ENCODE results near the gene SSC5D. TPM values are rescaled to one million over a fixed set of nuclear protein-coding genes. Genes with fewer than 3 reads are reported as not detected.

The SSC5D gene
- under 1 TPM in 1 of 2 experiments, not detected in 1; 0.33 TPM for total RNA-seq

DNA sequence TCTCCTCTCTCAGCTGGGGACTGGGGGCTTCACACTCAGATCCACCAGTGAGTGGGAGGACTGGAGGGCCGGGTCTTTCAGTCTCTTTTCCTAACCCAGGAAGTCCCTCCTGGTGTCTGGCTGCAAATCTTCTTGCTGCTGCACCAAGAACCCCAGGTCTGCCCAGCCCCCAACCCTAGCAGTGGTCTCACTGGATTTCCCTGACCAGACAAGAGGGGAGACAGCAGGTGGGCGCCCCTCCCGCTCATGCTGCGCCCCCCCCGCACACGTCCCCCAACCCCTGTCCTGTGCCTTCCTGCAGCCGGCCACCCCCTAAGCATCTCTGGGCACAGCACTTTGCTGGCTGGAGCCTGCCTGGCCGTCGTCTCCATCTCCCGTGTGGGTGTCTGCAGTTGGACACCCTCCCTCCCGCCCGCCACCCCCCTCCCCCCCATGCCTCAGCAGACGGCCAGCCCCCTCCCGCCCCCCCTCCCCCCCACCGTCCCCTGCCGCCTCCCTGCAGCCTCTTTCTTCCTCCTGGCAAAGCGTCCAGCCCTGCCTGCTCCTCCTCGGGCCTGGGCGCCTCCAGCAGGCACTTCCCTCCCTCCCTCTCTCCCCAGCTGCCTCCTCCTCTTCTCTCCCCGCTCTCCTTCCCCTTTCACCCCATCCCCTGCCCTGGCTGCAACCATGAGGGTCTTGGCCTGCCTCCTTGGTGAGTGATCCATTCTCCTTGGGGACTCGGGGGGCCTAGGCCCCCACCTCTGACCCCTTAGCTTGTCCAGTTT lies at the start of gene SSC5D:
Gene SSC5D (plus strand): TSS at position 513 of the 764 bp plus-strand sequence. CDS start 154 bp downstream, at position 667.
- POLR2A ChIA-PET, result interaction anchor here (1.3 to 3.4 kb wide), 4 partner anchors 12 to 229 kb away, joined by 4 to 23 read pairs (median 5); partner anchors contain the start of genes PPP6R1, UBE2S and ZNF628
- Mint-ChIP-seq H3K36me3 (no peaks in the 10 kb centered on the region), H3K27me3 (peaks cover 10% of the 10 kb centered on the region), H3K4me3 (no peak within 1 kb of the TSS), H3K9me3 (no peaks in the 10 kb centered on the region), H3K4me1 (ENCODE audit: low read depth) (peaks cover 15% of the 10 kb centered on the region), H3K27ac (peak within 1 kb of the TSS; percentile 77)
- CTCF ChIA-PET, result interaction anchor here (1.9 to 3.5 kb wide), 2 partner anchors 16 to 21 kb away, joined by 12 to 25 read pairs; no protein-coding TSS in a partner anchor
- intact Hi-C loops (cut with micrococcal nuclease), result no loop called here
- DNase-seq, result no peak

DNA sequence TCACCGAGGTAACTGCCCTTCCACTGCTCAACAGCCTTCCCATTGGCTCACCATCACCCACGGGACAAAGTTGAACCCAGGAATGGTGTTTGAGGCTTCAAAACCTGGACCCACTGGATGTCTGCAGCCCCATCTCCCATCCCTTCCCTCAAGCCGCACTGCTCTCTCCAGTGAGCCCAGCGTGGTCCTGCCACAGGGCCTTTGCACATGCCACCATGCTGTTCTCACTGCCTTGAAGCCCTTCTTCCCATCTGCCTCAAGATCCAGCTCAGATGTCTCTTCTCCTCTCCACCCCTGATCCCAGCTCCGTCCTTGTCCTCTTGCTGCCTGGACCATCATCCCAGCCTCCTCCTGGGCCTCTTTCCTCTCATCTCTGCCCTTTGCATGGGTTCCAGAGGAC lies 49.2 kb upstream of the SSC5D start:
- no peaks in the 10 kb centered on the region for H3K9me3 Mint-ChIP-seq
- no peak overlapping the region for H3K4me3 Mint-ChIP-seq
- ChIA-PET CTCF (interaction anchor here (1.1 kb wide), 1 partner anchor 15 kb away, joined by 3 read pairs; no protein-coding TSS in a partner anchor), POLR2A (no interaction called here)
- no peak for DNase-seq
- peaks cover 60% of the 10 kb centered on the region for H3K27me3 Mint-ChIP-seq
- H3K36me3 Mint-ChIP-seq, result no peaks in the 10 kb centered on the region
- peaks cover 14% of the 10 kb centered on the region for H3K4me1 Mint-ChIP-seq (ENCODE audit: low read depth)
- no peak overlapping the region for H3K27ac Mint-ChIP-seq
- intact Hi-C loops (cut with micrococcal nuclease), result no loop called here

DNA sequence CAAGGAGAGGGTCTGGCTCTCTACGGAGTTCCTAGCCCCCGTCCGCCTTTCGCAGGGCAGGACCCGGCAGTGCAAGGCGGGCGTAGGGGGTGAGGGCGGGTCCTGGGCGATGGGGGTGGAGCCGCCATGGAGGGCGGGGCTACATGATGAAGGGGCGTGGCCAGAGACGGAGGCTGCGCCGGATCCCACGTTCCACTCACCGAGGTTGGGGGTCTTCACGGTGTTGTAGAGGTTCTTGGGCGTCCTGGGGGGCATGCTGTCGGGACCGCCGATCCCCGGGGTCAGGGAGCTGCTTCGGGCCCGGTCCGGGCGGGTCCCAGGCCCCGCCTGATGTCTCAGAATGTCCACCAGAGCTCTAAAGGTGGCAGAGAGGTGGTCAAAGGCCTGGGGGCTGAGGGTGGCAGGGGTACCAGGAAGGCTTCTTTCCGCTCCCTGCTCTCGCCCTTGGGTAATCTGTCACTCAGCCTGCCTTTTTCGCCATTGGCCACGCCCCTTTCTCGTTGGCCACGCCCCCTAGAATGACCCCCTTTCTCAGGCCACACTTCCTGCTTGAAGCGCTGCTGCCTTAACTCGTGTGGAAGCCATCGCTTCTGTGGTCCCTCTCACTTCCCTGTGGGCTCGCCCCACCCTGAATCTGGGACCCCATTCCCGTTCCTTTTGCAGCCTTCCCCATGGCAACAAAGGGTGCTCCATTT lies 47.7 kb upstream of the SSC5D start:
- CTCF ChIA-PET, result no interaction called here
- Mint-ChIP-seq H3K27me3 (peaks cover 73% of the 10 kb centered on the region), H3K27ac (no peak overlapping the region)

DNA sequence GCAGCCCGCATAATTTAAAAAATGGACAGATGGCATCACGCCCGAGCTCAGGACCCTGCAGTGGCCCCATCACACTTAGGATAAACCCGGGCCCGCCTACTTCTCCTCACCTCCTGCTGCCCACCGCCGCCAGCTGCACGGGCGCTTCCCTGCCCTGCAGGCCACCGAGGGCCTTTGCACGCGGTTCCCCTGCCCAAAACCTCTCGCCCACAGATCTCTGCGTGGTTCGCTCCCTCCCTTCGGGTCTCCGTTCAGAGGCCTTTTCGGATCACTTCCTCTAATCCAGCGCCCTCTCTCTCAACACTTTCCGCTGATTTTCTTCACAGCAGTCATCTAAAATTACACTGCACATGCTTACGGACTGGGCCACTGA lies 46.9 kb upstream of the SSC5D start:
- DNase-seq, result no peak
- Mint-ChIP-seq H3K36me3 (no peaks in the 10 kb centered on the region), H3K4me3 (no peak overlapping the region), H3K27ac (no peak overlapping the region), H3K9me3 (no peaks in the 10 kb centered on the region), H3K4me1 (ENCODE audit: low read depth) (peaks cover 14% of the 10 kb centered on the region), H3K27me3 (peaks cover 77% of the 10 kb centered on the region)
- POLR2A ChIA-PET, result no interaction called here
- CTCF ChIA-PET, result no interaction called here
- intact Hi-C loops (cut with micrococcal nuclease), result no loop called here

More for the DNA sequence above, 47.7 kb upstream of the SSC5D start:
- no peaks in the 10 kb centered on the region for H3K9me3 Mint-ChIP-seq
- intact Hi-C loops (cut with micrococcal nuclease), result no loop called here
- H3K36me3 Mint-ChIP-seq, result no peaks in the 10 kb centered on the region
- POLR2A ChIA-PET, result no interaction called here
- H3K4me1 Mint-ChIP-seq (ENCODE audit: low read depth), result peaks cover 14% of the 10 kb centered on the region
- DNase-seq, result peak; percentile 31
- no peak overlapping the region for H3K4me3 Mint-ChIP-seq

DNA sequence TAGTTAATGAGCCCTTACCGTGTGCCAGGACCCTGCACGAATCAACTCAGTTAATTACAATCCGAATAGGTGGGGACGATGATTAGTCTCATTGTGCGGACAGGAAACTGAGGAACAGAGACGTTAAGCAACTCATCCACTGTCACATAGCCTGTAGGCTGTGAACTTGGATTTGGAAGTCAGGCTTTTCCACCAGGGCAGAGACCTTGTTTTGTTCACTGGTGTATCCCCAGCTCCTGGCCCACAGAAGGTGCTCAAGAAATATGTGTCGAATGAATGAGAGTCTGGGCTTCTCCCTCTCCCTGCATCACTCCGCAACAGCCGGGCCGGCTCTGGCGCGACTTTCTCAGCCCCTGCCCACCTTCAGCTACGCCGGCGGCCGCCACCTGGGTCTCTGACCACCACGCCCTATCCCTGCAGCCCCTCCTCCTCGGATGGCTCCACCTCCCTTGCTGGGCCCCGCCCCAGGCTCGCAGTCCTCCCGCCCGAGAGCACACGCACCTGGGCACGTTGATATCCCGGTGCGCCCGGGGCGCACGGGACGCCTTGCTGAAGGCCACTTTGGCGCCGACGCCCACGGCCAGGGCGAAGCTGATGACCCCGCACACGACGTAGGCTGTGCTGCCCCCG lies 46.4 kb upstream of the SSC5D start:
- intact Hi-C loops (cut with micrococcal nuclease), result no loop called here
- POLR2A ChIA-PET, result no interaction called here
- H3K36me3 Mint-ChIP-seq, result no peaks in the 10 kb centered on the region
- no peak overlapping the region for H3K27ac Mint-ChIP-seq
- DNase-seq, result no peak
- peaks cover 14% of the 10 kb centered on the region for H3K4me1 Mint-ChIP-seq (ENCODE audit: low read depth)
- CTCF ChIA-PET, result no interaction called here
- H3K9me3 Mint-ChIP-seq, result no peaks in the 10 kb centered on the region
- H3K4me3 Mint-ChIP-seq, result no peak overlapping the region
- peaks cover 74% of the 10 kb centered on the region for H3K27me3 Mint-ChIP-seq

DNA sequence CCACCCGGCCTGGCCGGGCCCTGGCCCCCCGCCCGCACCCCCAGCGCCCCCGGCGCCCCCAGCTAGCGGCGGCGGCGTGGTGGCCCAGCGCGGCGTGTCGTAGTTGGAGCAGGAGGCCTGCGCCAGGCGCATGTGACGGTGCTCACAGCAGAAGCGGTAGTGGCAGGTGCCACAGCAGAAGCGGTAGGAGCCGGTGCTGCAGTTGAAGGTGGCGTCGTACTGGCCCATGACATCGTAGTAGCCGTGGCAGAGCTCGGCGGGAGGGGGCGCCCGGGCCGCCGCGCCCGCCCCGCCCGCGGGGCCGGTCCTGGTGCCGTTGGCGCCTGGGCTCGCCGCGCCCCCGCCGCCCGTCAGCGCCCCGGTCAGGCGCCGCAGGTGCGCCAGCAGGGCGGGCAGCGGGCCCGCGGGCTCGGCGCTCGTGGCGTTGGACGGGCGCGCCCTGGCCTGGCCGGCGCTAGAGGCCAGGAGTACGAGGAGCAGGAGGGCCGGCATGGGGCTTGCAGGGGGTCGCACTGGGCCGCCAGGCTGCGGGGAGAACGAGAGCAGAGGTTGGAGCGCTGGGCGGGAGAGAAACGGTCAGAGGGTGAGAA lies 45.8 kb upstream of the SSC5D start:
- Mint-ChIP-seq H3K4me3 (no peak overlapping the region), H3K27me3 (peaks cover 67% of the 10 kb centered on the region), H3K36me3 (no peaks in the 10 kb centered on the region), H3K4me1 (ENCODE audit: low read depth) (peaks cover 14% of the 10 kb centered on the region), H3K27ac (no peak overlapping the region), H3K9me3 (no peaks in the 10 kb centered on the region)
- no peak for DNase-seq
- intact Hi-C loops (cut with micrococcal nuclease), result no loop called here
- POLR2A ChIA-PET, result no interaction called here
- CTCF ChIA-PET, result no interaction called here

DNA sequence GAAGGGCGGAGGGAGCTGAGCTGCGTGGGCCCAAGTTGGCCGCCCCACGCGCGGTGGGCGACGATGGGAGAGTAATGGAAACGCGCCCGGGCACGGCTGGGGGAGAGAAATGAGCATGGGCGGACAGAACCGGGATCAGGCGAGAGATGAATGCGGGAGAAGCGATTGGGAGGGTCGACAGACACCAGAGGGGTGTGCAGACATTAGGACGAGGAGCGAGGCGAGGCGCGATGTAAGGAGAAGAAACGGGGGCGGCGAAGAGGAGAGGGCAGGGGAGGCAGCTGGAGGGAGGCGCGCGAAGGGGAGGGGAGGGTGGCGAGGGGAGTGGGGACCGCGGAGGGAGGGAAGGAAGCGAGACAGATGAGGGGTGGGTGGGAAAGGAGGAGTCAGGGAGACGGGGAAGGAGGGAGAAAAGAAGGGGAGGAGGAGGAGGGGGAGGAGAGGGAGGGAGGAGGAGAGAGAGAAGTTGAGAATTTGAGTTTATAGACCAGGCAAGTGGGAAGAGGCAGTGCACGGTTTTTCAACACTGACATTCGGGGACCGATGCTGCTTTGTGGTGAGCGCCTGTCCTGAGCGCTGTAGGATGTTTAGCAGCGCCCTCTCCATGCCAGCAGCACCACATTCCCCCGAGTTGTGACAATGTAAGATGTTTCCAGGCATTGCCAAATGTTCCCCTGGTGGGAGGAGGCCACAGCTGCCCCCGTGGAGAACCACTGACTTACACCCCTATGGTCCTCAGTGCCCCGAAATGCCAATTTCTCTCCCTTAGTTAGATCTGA lies 45.0 kb upstream of the SSC5D start, which contains the start of gene SHISA7:
Gene SHISA7 (minus strand): TSS at position 256 of the 779 bp plus-strand sequence. CDS start 437 bp downstream, outside the sequence.
- no peaks in the 10 kb centered on the region for H3K36me3 Mint-ChIP-seq
- POLR2A ChIA-PET, result no interaction called here
- CTCF ChIA-PET, result no interaction called here
- intact Hi-C loops (cut with micrococcal nuclease), result no loop called here
- no peak within 1 kb of the TSS for H3K27ac Mint-ChIP-seq
- H3K9me3 Mint-ChIP-seq, result no peaks in the 10 kb centered on the region
- H3K4me3 Mint-ChIP-seq, result no peak within 1 kb of the TSS
- DNase-seq, result no peak
- peaks cover 14% of the 10 kb centered on the region for H3K4me1 Mint-ChIP-seq (ENCODE audit: low read depth)
- H3K27me3 Mint-ChIP-seq, result peaks cover 64% of the 10 kb centered on the region

DNA sequence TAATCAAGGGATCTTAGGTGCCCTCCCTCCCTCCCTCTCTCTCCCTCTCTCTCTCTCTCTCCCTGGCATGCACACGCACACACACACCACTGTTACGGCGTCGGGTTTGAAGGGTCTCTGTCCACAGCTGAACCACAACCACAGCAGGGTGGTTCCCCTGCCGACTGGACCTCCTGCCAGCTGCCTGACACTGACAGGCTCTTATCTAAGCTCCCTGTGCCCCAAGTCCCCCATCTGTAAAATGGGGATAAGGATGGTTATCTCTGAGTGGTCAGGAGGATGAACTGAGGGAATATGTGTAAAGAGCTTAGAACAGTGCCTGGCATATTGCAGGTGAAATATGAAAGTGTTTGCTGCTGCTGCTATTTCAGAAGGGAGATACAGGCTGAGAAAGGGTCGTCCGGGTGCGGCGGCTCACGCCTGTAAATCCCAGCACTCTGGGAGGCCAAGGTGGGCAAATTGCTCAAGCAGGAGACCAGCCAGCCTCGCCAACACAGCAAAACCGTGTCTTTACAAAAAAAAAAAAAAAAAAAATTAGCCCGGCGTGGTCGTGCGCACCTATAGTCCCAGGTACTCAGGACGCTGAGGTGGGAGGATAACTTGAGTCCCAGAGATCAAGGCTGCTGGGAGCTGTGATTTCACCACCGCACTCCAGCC lies 44.3 kb upstream of the SSC5D start:
- no peak for DNase-seq
- H3K36me3 Mint-ChIP-seq, result no peaks in the 10 kb centered on the region
- intact Hi-C loops (cut with micrococcal nuclease), result no loop called here
- H3K4me3 Mint-ChIP-seq, result no peak overlapping the region
- CTCF ChIA-PET, result no interaction called here
- H3K9me3 Mint-ChIP-seq, result no peaks in the 10 kb centered on the region
- H3K27me3 Mint-ChIP-seq, result peaks cover 56% of the 10 kb centered on the region
- peaks cover 14% of the 10 kb centered on the region for H3K4me1 Mint-ChIP-seq (ENCODE audit: low read depth)
- no peak overlapping the region for H3K27ac Mint-ChIP-seq
- POLR2A ChIA-PET, result no interaction called here

DNA sequence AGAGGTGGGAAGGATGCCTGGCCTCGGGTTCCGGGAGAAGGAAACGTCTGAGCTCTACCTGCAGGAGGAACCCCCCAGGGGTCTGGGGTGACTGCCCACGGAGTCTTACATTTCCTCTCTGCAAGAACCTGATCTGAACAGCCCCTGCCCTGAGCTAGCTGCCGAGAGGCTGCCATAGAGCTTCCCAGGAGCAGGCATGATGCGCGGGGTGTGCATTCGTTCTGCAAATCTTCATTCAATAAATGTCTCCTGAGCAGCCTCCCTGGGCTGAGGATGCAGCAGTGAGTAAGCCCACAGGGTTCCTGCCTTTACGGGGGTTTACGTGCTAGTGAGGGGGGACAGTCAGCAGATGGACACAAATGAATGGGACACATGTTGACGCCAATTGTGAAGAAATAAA lies 43.6 kb upstream of the SSC5D start:
- Mint-ChIP-seq H3K27me3 (peaks cover 50% of the 10 kb centered on the region), H3K36me3 (no peaks in the 10 kb centered on the region), H3K27ac (no peak overlapping the region), H3K4me1 (ENCODE audit: low read depth) (peaks cover 14% of the 10 kb centered on the region), H3K4me3 (no peak overlapping the region), H3K9me3 (no peaks in the 10 kb centered on the region)
- ChIA-PET POLR2A (no interaction called here), CTCF (interaction anchor here (1.0 kb wide), 1 partner anchor 9 kb away, joined by 3 read pairs; no protein-coding TSS in a partner anchor)
- intact Hi-C loops (cut with micrococcal nuclease), result no loop called here
- no peak for DNase-seq

DNA sequence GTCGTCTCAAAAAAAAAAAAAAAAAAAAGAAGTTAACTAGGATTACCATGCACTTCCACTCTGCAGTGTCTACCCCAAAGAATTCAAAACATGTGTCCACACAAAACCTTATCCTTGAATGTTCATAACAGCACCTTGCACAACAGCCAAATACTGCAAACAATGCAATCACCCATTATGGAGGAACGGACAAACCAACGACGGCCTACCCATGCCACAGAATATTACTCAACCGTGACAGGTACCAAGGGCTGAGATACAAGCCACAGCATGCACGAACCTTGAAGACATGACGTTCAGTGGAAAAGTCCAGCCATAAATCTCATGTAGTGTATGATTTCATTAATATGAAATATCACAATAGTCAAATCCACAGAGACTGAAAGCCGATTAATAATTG lies 42.2 kb upstream of the SSC5D start:
- Mint-ChIP-seq H3K27me3 (peaks cover 46% of the 10 kb centered on the region), H3K9me3 (no peaks in the 10 kb centered on the region), H3K36me3 (no peaks in the 10 kb centered on the region), H3K4me1 (ENCODE audit: low read depth) (peaks cover 10% of the 10 kb centered on the region), H3K27ac (no peak overlapping the region), H3K4me3 (no peak overlapping the region)
- DNase-seq, result no peak
- POLR2A ChIA-PET, result interaction anchor here (0.9 kb wide), 1 partner anchor 288 kb away, joined by 3 read pairs; the partner anchor contains the start of gene TNNI3
- intact Hi-C loops (cut with micrococcal nuclease), result no loop called here
- CTCF ChIA-PET, result interaction anchor here (0.9 kb wide), 1 partner anchor 28 kb away, joined by 4 read pairs; no protein-coding TSS in a partner anchor
